ENCODE measurements around the gene SANBR.

Gene SANBR

GRCh38 chr2:61044636-61045035 is 21.0 kb upstream of the SANBR start:
- DNase-seq, result no peak
- no peak for TF ChIP-seq POLR2A (IDR thresholded peaks at IDR 0.05; ENCODE audit: low read length)
- TF ChIP-seq GATA1 (IDR thresholded peaks at IDR 0.05; ENCODE audit: low read depth, low read length), result no peak

GRCh38 chr2:61045226-61045625 is 20.4 kb upstream of the SANBR start:
- TF ChIP-seq GATA1 (IDR thresholded peaks at IDR 0.05; ENCODE audit: low read depth, low read length), result no peak
- no peak for TF ChIP-seq POLR2A (IDR thresholded peaks at IDR 0.05; ENCODE audit: low read length)

GRCh38 chr2:61045999-61046398 is 19.7 kb upstream of the SANBR start:
- no peak for TF ChIP-seq POLR2A (IDR thresholded peaks at IDR 0.05; ENCODE audit: low read length)
- TF ChIP-seq GATA1 (IDR thresholded peaks at IDR 0.05; ENCODE audit: low read depth, low read length), result no peak
- DNase-seq, result no peak

More at GRCh38 chr2:61045226-61045625, 20.4 kb upstream of the SANBR start:
- no peak for DNase-seq

- DNase-seq, result peak in 1 of 2 experiments; percentile 31
- TF ChIP-seq POLR2A (IDR thresholded peaks at IDR 0.05; ENCODE audit: low read length) (no peak), GATA1 (IDR thresholded peaks at IDR 0.05; ENCODE audit: low read depth, low read length) (no peak)
These were observed 10.1 kb upstream of the SANBR start for GRCh38 chr2:61055557-61055956.

- no peak for DNase-seq
- no peak for TF ChIP-seq GATA1 (IDR thresholded peaks at IDR 0.05; ENCODE audit: low read depth, low read length)
- TF ChIP-seq POLR2A (IDR thresholded peaks at IDR 0.05; ENCODE audit: low read length), result no peak
These were observed 8.1 kb upstream of the SANBR start for GRCh38 chr2:61057562-61057961.

- DNase-seq, result no peak
- TF ChIP-seq POLR2A (IDR thresholded peaks at IDR 0.05; ENCODE audit: low read length) (no peak), GATA1 (IDR thresholded peaks at IDR 0.05; ENCODE audit: low read depth, low read length) (no peak)
These were observed 6.3 kb upstream of the SANBR start for GRCh38 chr2:61059382-61059781.

- TF ChIP-seq POLR2A (IDR thresholded peaks at IDR 0.05; ENCODE audit: low read length) (no peak), GATA1 (IDR thresholded peaks at IDR 0.05; ENCODE audit: low read depth, low read length) (no peak)
- no peak for DNase-seq
These were observed 8.4 kb downstream of the SANBR start for GRCh38 chr2:61074100-61074499.

- TF ChIP-seq POLR2A (IDR thresholded peaks at IDR 0.05; ENCODE audit: low read length), result no peak
- TF ChIP-seq GATA1 (IDR thresholded peaks at IDR 0.05; ENCODE audit: low read depth, low read length), result no peak
- no peak for DNase-seq
These were observed 20.2 kb downstream of the SANBR start for GRCh38 chr2:61085883-61086282.

- no peak for TF ChIP-seq POLR2A (IDR thresholded peaks at IDR 0.05; ENCODE audit: low read length)
- no peak for TF ChIP-seq GATA1 (IDR thresholded peaks at IDR 0.05; ENCODE audit: low read depth, low read length)
- no peak for DNase-seq
These were observed 24.1 kb downstream of the SANBR start for GRCh38 chr2:61089797-61090196.

GRCh38 chr2:61090386-61090921 is 24.8 kb downstream of the SANBR start:
- no peak for DNase-seq
- TF ChIP-seq POLR2A (IDR thresholded peaks at IDR 0.05; ENCODE audit: low read length) (no peak), GATA1 (IDR thresholded peaks at IDR 0.05; ENCODE audit: low read depth, low read length) (no peak)

GRCh38 chr2:61091485-61091884 is 25.8 kb downstream of the SANBR start:
- DNase-seq, result no peak
- no peak for TF ChIP-seq POLR2A (IDR thresholded peaks at IDR 0.05; ENCODE audit: low read length)
- no peak for TF ChIP-seq GATA1 (IDR thresholded peaks at IDR 0.05; ENCODE audit: low read depth, low read length)

GRCh38 chr2:61096438-61096837 is 30.8 kb downstream of the SANBR start:
- no peak for TF ChIP-seq GATA1 (IDR thresholded peaks at IDR 0.05; ENCODE audit: low read depth, low read length)
- no peak for TF ChIP-seq POLR2A (IDR thresholded peaks at IDR 0.05; ENCODE audit: low read length)
- DNase-seq, result no peak

- TF ChIP-seq GATA1 (IDR thresholded peaks at IDR 0.05; ENCODE audit: low read depth, low read length) (no peak), POLR2A (IDR thresholded peaks at IDR 0.05; ENCODE audit: low read length) (no peak)
- no peak for DNase-seq
These were observed 35.1 kb downstream of the SANBR start for GRCh38 chr2:61100801-61101200.

GRCh38 chr2:61109291-61109690 is 43.6 kb downstream of the SANBR start:
- TF ChIP-seq GATA1 (IDR thresholded peaks at IDR 0.05; ENCODE audit: low read depth, low read length) (no peak), POLR2A (IDR thresholded peaks at IDR 0.05; ENCODE audit: low read length) (no peak)
- no peak for DNase-seq

GRCh38 chr2:61111708-61112107 is 46.0 kb downstream of the SANBR start:
- TF ChIP-seq GATA1 (IDR thresholded peaks at IDR 0.05; ENCODE audit: low read depth, low read length) (no peak), POLR2A (IDR thresholded peaks at IDR 0.05; ENCODE audit: low read length) (no peak)
- no peak for DNase-seq

- TF ChIP-seq GATA1 (IDR thresholded peaks at IDR 0.05; ENCODE audit: low read depth, low read length), result no peak
- no peak for DNase-seq
These were observed 48.5 kb downstream of the SANBR start for GRCh38 chr2:61114147-61114546.
